GM21515 (cell line): ENCODE measurements around the gene TTL.
A peak's percentile ranks its signal among the peaks of the same experiment; 100 is the strongest.
"Not testable (repeated sequence)": the region's sequence is repeated elsewhere in the genome, so short reads cannot be mapped to it uniquely, and the experiment has no call there.

Experiments used
- ATAC-seq: cut with Tn5 transposase; IDR thresholded peaks from one replicate; pipeline ENCODE4 v1.9.1; 2021; ENCODE audit not compliant: unreplicated experiment

Gene TTL

GRCh38 chr2:112481528-112482233 lies at the start of gene TTL:
Gene TTL (plus strand): TSS chr2:112482156. CDS start chr2:112482345, 189 bp downstream.
- peak; percentile 62 for ATAC-seq

- ATAC-seq, result not testable (repeated sequence)
Observed at GRCh38 chr2:112432390-112432734, 49.6 kb upstream of the TTL start.

GRCh38 chr2:112432735-112433479 lies 49.0 kb upstream of the TTL start:
- ATAC-seq, result not testable (repeated sequence)

GRCh38 chr2:112433480-112433879 lies 48.5 kb upstream of the TTL start, which contains the start of gene RGPD8:
Gene RGPD8 (minus strand): TSS chr2:112433645. CDS start chr2:112433453, 192 bp downstream.
- ATAC-seq, result peak; percentile 96

- no peak for ATAC-seq
Observed at GRCh38 chr2:112433932-112434730, 47.8 kb upstream of the TTL start.

GRCh38 chr2:112434890-112435715 lies 46.9 kb upstream of the TTL start:
- not testable (repeated sequence) for ATAC-seq

- ATAC-seq, result not testable (repeated sequence)
Observed at GRCh38 chr2:112435716-112436431, 46.1 kb upstream of the TTL start.

- ATAC-seq, result not testable (repeated sequence)
Observed at GRCh38 chr2:112436993-112437392, 45.0 kb upstream of the TTL start.

- not testable (repeated sequence) for ATAC-seq
Observed at GRCh38 chr2:112437405-112437831, 44.5 kb upstream of the TTL start.

- not testable (repeated sequence) for ATAC-seq
Observed at GRCh38 chr2:112438603-112439261, 43.2 kb upstream of the TTL start.

- ATAC-seq, result not testable (repeated sequence)
Observed at GRCh38 chr2:112444256-112444655, 37.7 kb upstream of the TTL start.

- ATAC-seq, result no peak
Observed at GRCh38 chr2:112449854-112450253, 32.1 kb upstream of the TTL start.

GRCh38 chr2:112451317-112451716 lies 30.6 kb upstream of the TTL start:
- no peak for ATAC-seq

- no peak for ATAC-seq
Observed at GRCh38 chr2:112454586-112454985, 27.4 kb upstream of the TTL start.

GRCh38 chr2:112459372-112459771 lies 22.6 kb upstream of the TTL start:
- no peak for ATAC-seq

GRCh38 chr2:112462178-112462577 lies 19.8 kb upstream of the TTL start:
- ATAC-seq, result no peak

- no peak for ATAC-seq
Observed at GRCh38 chr2:112463256-112463655, 18.7 kb upstream of the TTL start.

- ATAC-seq, result no peak
Observed at GRCh38 chr2:112465382-112465781, 16.6 kb upstream of the TTL start.

GRCh38 chr2:112472547-112473263 lies 9.3 kb upstream of the TTL start:
- ATAC-seq, result no peak
